Esophagus muscularis mucosa (tissue), 4 donors: ENCODE data around the gene AK8. TPM values are rescaled to one million over a fixed set of nuclear protein-coding genes. Genes with fewer than 3 reads are reported as not detected.

Experiments used
- DNase-seq: peaks from one replicate; pipeline ENCODE4 v3.0.0-alpha.2; 2017; ENCODE audit errors: extremely low spot score
- H3K27ac ChIP-seq, 4 donors: fragments of 200-600 bp; sonication (generic); replicated peaks in 1 of 4; 1 replicate in 3 of 4; 2 replicates in 1 of 4; pipeline ENCODE4 v1.5.1; 2016 to 2019; ENCODE audit warnings: mild to moderate bottlenecking in 1 of 4
- H3K27me3 ChIP-seq, 4 donors: fragments of 200-600 bp; sonication (generic); one replicate each; pipeline versions ENCODE4 v1.5.1 to v1.6.0; 2016 to 2019
- H3K36me3 ChIP-seq, 4 donors: fragments of 200-600 bp; sonication (generic); one replicate each; pipeline ENCODE4 v1.5.1; 2016 to 2019
- H3K4me1 ChIP-seq, 4 donors: fragments of 200-600 bp; sonication (generic); one replicate each; pipeline ENCODE4 v1.5.1; 2016 to 2019
- H3K4me3 ChIP-seq, 4 donors: fragments of 200-600 bp; sonication (generic); 1 replicate in 2 of 4; 2 replicates in 2 of 4; pipeline ENCODE4 v1.5.1; 2016 to 2019; ENCODE audit warnings: mild to moderate bottlenecking in 4 of 4, moderate library complexity in 1 of 4
- H3K9me3 ChIP-seq, 4 donors: fragments of 200-600 bp; sonication (generic); 1 replicate in 3 of 4; 2 replicates in 1 of 4; pipeline ENCODE4 v1.5.1; 2016 to 2019
- CTCF ChIP-seq, 3 experiments: fragments of 200-600 bp in 2 of 3; fragments of 450-650 bp in 1 of 3; sonication (generic) in 2 of 3; IDR thresholded peaks; one replicate each; pipeline ENCODE4 v1.5.1; 2017 to 2019; ENCODE audit warnings: antibody characterized with exemption in 3 of 3, mild to moderate bottlenecking in 2 of 3, moderate library complexity in 1 of 3
- EP300 ChIP-seq: sonication (generic); formaldehyde crosslinking; IDR thresholded peaks from one replicate; pipeline ENCODE4 v1.6.1; 2017; ENCODE audit warnings: antibody characterized with exemption
- POLR2A ChIP-seq: fragments of 450-650 bp; IDR thresholded peaks from one replicate; pipeline ENCODE4 v1.6.1; 2017; ENCODE audit warnings: antibody characterized with exemption, moderate library complexity, mild to moderate bottlenecking, low read depth
- POLR2AphosphoS5 ChIP-seq, 2 donors: sonication (generic); formaldehyde crosslinking; IDR thresholded peaks; one replicate each; pipeline ENCODE4 v1.6.1; 2017; ENCODE audit warnings: antibody characterized with exemption in 2 of 2
- WGBS: methylation state at CpG from one replicate; pipeline ENCODE4 v1.1.5; 2018; 5-methylcytosine and 5-hydroxymethylcytosine counted together
- intact Hi-C: fragments of 100-400 bp; cut with DNase I; formaldehyde crosslinking; loops from one replicate; pipeline ENCODE4 v1.15.1; 2023
- total RNA-seq, 4 donors: library from RNA; depleted of rRNA; stranded (reverse); fragments of >200 nt; gene quantifications; one replicate each; pipeline versions ENCODE4 v1.1.0 to v1.2.1, GENCODE V29; 2016

AK8 gene
- total RNA-seq, 4 donors from 2014 or later: 0.39 to 1.5 (median 0.90) TPM

- no peak overlapping the region for H3K27ac ChIP-seq
- no peak overlapping the region for H3K4me3 ChIP-seq
- H3K4me1 ChIP-seq: no peaks in the 10 kb centered on the region
- WGBS: 58% methylated on average over 8 of the region's 8 CpGs
- no peaks in the 10 kb centered on the region for H3K9me3 ChIP-seq
- intact Hi-C loops: no loop called here
- no peaks in the 10 kb centered on the region for H3K36me3 ChIP-seq
- no peak for DNase-seq
- peaks cover 0 to 5% (median 0%) of the 10 kb centered on the region in 4 donors for H3K27me3 ChIP-seq
- TF ChIP-seq POLR2AphosphoS5 (IDR thresholded peaks at IDR 0.05): no peak
- no peak for TF ChIP-seq EP300
- no peak for TF ChIP-seq CTCF (IDR thresholded peaks at IDR 0.05)
- no peak for TF ChIP-seq POLR2A
Measured at GRCh38 chr9:132780230-132781007, 97.7 kb downstream of the AK8 start.

- intact Hi-C loops: no loop called here
- 95% methylated on average over 6 of the region's 6 CpGs for WGBS
- Histone ChIP-seq H3K4me3 (no peak overlapping the region), H3K36me3 (no peaks in the 10 kb centered on the region), H3K4me1 (no peaks in the 10 kb centered on the region), H3K27me3 (peaks cover 0 to 5% (median 0%) of the 10 kb centered on the region in 4 donors), H3K27ac (no peak overlapping the region), H3K9me3 (no peaks in the 10 kb centered on the region)
- no peak for TF ChIP-seq EP300
- DNase-seq: no peak
Measured at GRCh38 chr9:132776891-132777290, 101.2 kb downstream of the AK8 start.

- no peak overlapping the region for H3K4me3 ChIP-seq
- H3K36me3 ChIP-seq: no peaks in the 10 kb centered on the region
- H3K4me1 ChIP-seq: no peaks in the 10 kb centered on the region
- H3K27ac ChIP-seq: no peak overlapping the region
- H3K9me3 ChIP-seq: no peaks in the 10 kb centered on the region
- intact Hi-C loops: no loop called here
- WGBS: 87% methylated on average over 11 of the region's 11 CpGs
- TF ChIP-seq EP300 (no peak), CTCF (IDR thresholded peaks at IDR 0.05) (no peak), POLR2A (no peak), POLR2AphosphoS5 (IDR thresholded peaks at IDR 0.05) (no peak)
- DNase-seq: no peak
- peaks cover 0 to 5% (median 0%) of the 10 kb centered on the region in 4 donors for H3K27me3 ChIP-seq
Measured at GRCh38 chr9:132776268-132776667, 101.8 kb downstream of the AK8 start.

- H3K4me1 ChIP-seq: peaks cover under 1 to 4% (median 3%) of the 10 kb centered on the region in 4 donors
- DNase-seq: no peak
- H3K4me3 ChIP-seq: no peak overlapping the region
- no peaks in the 10 kb centered on the region for H3K9me3 ChIP-seq
- no peak overlapping the region for H3K27ac ChIP-seq
- TF ChIP-seq EP300: no peak
- TF ChIP-seq CTCF (IDR thresholded peaks at IDR 0.05): no peak
- no peak for TF ChIP-seq POLR2AphosphoS5 (IDR thresholded peaks at IDR 0.05)
- no peak for TF ChIP-seq POLR2A
- H3K27me3 ChIP-seq: peaks cover 0 to 5% (median 0%) of the 10 kb centered on the region in 4 donors
- WGBS: 85% methylated on average over 4 of the region's 4 CpGs
- H3K36me3 ChIP-seq: no peaks in the 10 kb centered on the region
- intact Hi-C loops: no loop called here
Measured at GRCh38 chr9:132775720-132776119, 102.4 kb downstream of the AK8 start.

GRCh38 chr9:132774886-132775285 lies 103.2 kb downstream of the AK8 start:
- Histone ChIP-seq H3K4me3 (no peak overlapping the region), H3K27ac (no peak overlapping the region), H3K27me3 (peaks cover 0 to 5% (median 2%) of the 10 kb centered on the region in 4 donors), H3K9me3 (no peaks in the 10 kb centered on the region), H3K36me3 (no peaks in the 10 kb centered on the region), H3K4me1 (peaks cover 5 to 10% (median 9%) of the 10 kb centered on the region in 4 donors)
- TF ChIP-seq POLR2AphosphoS5 (IDR thresholded peaks at IDR 0.05): no peak
- no peak for DNase-seq
- intact Hi-C loops: no loop called here
- 90% methylated on average over 1 of the region's 1 CpG for WGBS
